Muscle of leg (tissue), 11 donors: ENCODE data around the gene TMEM186. TPM values are rescaled to one million over a fixed set of nuclear protein-coding genes. Genes with fewer than 3 reads are reported as not detected.
"Not testable (repeated sequence)": the region's sequence is repeated elsewhere in the genome, so short reads cannot be mapped to it uniquely, and the experiment has no call there.

ENCODE experiments used
- DNase-seq: peaks from one replicate; pipeline ENCODE4 v3.0.0; 2013
- H3K27ac ChIP-seq: one replicate; pipeline ENCODE4 v1.5.1; 2013; ENCODE audit warnings: mild to moderate bottlenecking, low read length, control low read depth
- H3K27me3 ChIP-seq: one replicate; pipeline ENCODE4 v1.6.1; 2013; ENCODE audit warnings: low read length; ENCODE audit not compliant: control insufficient read depth, insufficient read depth
- H3K36me3 ChIP-seq: one replicate; pipeline ENCODE4 v1.6.1; 2013; ENCODE audit warnings: low read length; ENCODE audit not compliant: control insufficient read depth, insufficient read depth
- H3K4me1 ChIP-seq: one replicate; pipeline ENCODE4 v1.6.1; 2013; ENCODE audit warnings: low read length; ENCODE audit not compliant: control insufficient read depth, insufficient read depth
- H3K4me3 ChIP-seq: one replicate; pipeline ENCODE4 v1.5.1; 2013; ENCODE audit warnings: low read length, control low read depth
- H3K9me3 ChIP-seq: replicated peaks from 2 replicates; pipeline ENCODE4 v1.6.1; 2013; ENCODE audit warnings: low read depth, low read length; ENCODE audit not compliant: control insufficient read depth
- WGBS: methylation state at CpG from one replicate; pipeline ENCODE4 v1.1.5; 2013; ENCODE audit warnings: missing lambda C conversion rate; ENCODE audit not compliant: insufficient coverage; 5-methylcytosine and 5-hydroxymethylcytosine counted together
- polyA plus RNA-seq, 8 donors: library from polyadenylated mRNA; unstranded; fragments of 120-200 nt; gene quantifications; one replicate each; pipeline versions ENCODE4 v1.2.1 to v1.2.3, GENCODE V29; 2013; ENCODE audit warnings: inconsistent platforms in 1 of 8, low replicate concordance in 1 of 8; ENCODE audit not compliant: insufficient read length in 8 of 8, insufficient read depth in 1 of 8
- total RNA-seq: library from RNA; stranded (reverse); fragments of 120-200 nt; gene quantifications from one replicate; pipeline ENCODE4 v1.2.4, GENCODE V29; 2013

TMEM186 gene
- total and polyA plus RNA-seq, 9 donors: 6.3 to 12.4 (median 10.6) TPM

- peaks cover 25% of the 10 kb centered on the region for H3K36me3 ChIP-seq
- no peak for DNase-seq
- H3K9me3 ChIP-seq: no peaks in the 10 kb centered on the region
- 81% methylated on average over 3 of the region's 10 CpGs for WGBS
- H3K27me3 ChIP-seq: no peaks in the 10 kb centered on the region
- H3K4me1 ChIP-seq: no peaks in the 10 kb centered on the region
- H3K4me3 ChIP-seq: no peak overlapping the region
- H3K27ac ChIP-seq: no peak overlapping the region
These were observed 37.4 kb downstream of the TMEM186 start for GRCh38 chr16:8760021-8760420.

- no peak for DNase-seq
- H3K27me3 ChIP-seq: no peaks in the 10 kb centered on the region
- 93% methylated on average over 5 of the region's 6 CpGs for WGBS
- no peak overlapping the region for H3K4me3 ChIP-seq
- H3K36me3 ChIP-seq: peaks cover 25% of the 10 kb centered on the region
- H3K27ac ChIP-seq: no peak overlapping the region
- no peaks in the 10 kb centered on the region for H3K4me1 ChIP-seq
- no peaks in the 10 kb centered on the region for H3K9me3 ChIP-seq
These were observed 39.4 kb downstream of the TMEM186 start for GRCh38 chr16:8758022-8758421.

DNA sequence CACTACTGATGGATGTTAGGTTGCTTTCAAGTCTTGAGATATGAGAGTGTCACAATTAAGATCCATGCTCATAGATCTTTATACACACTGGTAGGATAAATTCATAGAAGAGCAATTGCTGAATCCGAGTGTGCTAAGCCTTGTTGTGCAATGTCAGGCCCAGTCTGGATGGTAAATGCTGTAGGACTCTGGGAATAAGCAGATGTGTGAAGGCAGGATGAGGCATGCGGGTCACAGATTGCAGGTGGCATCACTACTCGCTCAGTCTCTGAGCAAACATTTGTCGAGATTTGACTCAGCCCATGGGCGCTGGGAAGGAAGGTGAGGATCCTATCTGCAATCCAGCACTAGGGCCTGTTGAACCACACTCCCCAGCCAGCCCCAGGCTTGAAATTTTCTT lies 40.7 kb downstream of the TMEM186 start:
- no peak for DNase-seq
- Histone ChIP-seq H3K9me3 (no peaks in the 10 kb centered on the region), H3K27ac (no peak overlapping the region), H3K36me3 (peaks cover 29% of the 10 kb centered on the region), H3K4me3 (no peak overlapping the region), H3K4me1 (peaks cover 2% of the 10 kb centered on the region), H3K27me3 (no peaks in the 10 kb centered on the region)
- WGBS: 92% methylated on average over 3 of the region's 5 CpGs

GRCh38 chr16:8753416-8754054 lies 43.9 kb downstream of the TMEM186 start:
- peaks cover 2% of the 10 kb centered on the region for H3K4me1 ChIP-seq
- WGBS: 70% methylated on average over 4 of the region's 9 CpGs
- peaks cover 33% of the 10 kb centered on the region for H3K36me3 ChIP-seq
- no peak overlapping the region for H3K4me3 ChIP-seq
- DNase-seq: no peak
- no peaks in the 10 kb centered on the region for H3K9me3 ChIP-seq
- no peak overlapping the region for H3K27ac ChIP-seq
- H3K27me3 ChIP-seq: no peaks in the 10 kb centered on the region

DNA sequence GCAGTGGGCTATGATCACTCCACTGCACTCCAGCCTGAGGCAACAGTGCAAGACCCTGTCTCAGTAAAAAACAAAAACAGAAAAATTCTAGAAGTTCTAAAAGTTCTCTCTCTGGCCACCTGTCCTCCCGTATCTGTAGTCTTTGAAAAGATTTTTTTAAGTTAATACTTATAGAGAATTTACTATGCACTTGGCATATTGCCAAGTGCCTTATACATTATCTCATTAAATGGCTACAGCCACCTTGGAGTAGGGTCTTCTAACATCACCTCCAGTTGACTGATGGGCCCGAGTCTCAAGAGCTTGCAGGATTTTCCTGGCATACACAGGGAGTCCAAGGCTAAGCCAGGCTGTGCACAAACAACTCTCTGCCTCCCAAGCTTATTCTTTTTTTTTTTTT lies 44.7 kb downstream of the TMEM186 start:
- Histone ChIP-seq H3K4me3 (no peak overlapping the region), H3K27me3 (no peaks in the 10 kb centered on the region), H3K36me3 (peaks cover 26% of the 10 kb centered on the region), H3K9me3 (no peaks in the 10 kb centered on the region), H3K27ac (no peak overlapping the region), H3K4me1 (peaks cover 2% of the 10 kb centered on the region)
- WGBS: 80% methylated on average over 1 of the region's 2 CpGs
- DNase-seq: no peak

DNA sequence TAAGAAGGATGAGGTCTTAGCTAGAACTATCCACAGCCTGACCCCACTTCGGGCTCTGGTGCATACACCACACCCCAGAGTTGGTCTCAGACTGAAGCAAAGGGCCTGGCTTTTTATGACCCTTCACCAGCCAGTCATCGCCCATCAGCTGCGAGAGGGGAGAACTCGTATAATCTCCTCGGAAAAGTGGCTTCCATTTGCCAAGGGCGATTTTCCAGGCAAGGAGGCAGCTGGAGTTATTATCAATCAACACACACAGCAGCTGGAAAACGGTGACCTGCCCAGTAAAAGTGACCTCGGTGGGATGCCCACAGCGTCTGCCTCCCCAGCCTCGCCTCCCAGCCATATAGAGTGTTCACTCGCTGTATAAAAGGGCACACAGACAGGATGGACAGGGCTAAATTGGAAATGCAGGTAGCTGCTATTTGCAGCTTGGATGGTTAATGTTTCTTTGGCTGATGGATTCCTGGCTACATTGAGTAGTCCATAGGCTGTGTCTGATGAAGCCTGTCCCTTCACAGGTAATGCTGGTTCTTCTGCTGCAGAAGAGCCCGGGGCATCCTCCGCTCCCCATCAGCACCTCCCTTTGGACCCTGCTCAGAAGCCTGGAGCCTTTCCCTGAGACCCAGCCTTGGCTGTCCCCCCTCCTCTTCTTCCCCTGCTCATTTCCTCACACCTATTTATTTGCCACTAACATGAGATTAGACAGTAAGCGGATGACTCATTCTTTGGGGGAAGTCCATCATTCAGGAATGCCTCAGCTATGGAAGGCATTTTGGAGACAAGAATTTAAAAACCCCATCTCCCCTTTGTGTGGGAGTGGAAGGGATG lies 45.7 kb downstream of the TMEM186 start:
- Histone ChIP-seq H3K36me3 (peaks cover 19% of the 10 kb centered on the region), H3K4me1 (peaks cover 2% of the 10 kb centered on the region), H3K27me3 (no peaks in the 10 kb centered on the region), H3K4me3 (no peak overlapping the region), H3K27ac (no peak overlapping the region), H3K9me3 (no peaks in the 10 kb centered on the region)
- WGBS: 87% methylated on average over 6 of the region's 14 CpGs
- peak; percentile 54 for DNase-seq

DNA sequence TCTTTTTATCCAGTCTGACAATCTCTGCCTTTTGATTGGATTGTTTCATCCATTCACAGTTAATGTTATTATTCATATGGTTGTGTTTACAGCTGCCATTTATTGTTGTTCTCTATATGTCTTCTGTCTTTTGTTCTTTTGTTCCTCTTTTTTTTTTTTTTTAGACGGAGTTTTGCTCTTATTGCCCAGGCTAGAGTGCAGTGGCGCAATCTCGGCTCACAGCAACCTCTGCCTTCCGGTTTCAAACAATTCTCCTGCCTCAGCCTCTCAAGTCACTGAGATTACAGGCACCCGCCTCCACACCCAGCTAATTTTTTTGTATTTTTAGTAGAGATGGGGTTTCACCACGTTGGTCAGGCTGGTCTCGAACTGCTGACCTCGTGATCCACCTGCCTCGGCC lies 48.5 kb downstream of the TMEM186 start:
- DNase-seq, H3K27ac ChIP-seq, H3K9me3 ChIP-seq, H3K4me1 ChIP-seq, H3K4me3 ChIP-seq, H3K27me3 ChIP-seq: not testable (repeated sequence)
- no CpG with 5 or more reads among the region's 9 CpGs for WGBS
- H3K36me3 ChIP-seq: peaks cover 17% of the 10 kb centered on the region

Other genes starting within 250 kb of the TMEM186 start
- not detected for gene TMEM114, start 207.1 kb downstream of the TMEM186 start, total RNA-seq
- gene TMEM114, start 207.1 kb downstream of the TMEM186 start, polyA plus RNA-seq: under 1 TPM in 1 of 8 donors, not detected in 7; 0.27 TPM
- gene METTL22, start 175.9 kb downstream of the TMEM186 start, total RNA-seq: 18.6 TPM
- gene METTL22, start 175.9 kb downstream of the TMEM186 start, polyA plus RNA-seq: 10 to 100 TPM; 12.6 to 22.8 (median 16.5) TPM
- 9.9 TPM for gene ABAT, start 123.0 kb downstream of the TMEM186 start, total RNA-seq
- 10 to 100 TPM; 15.9 to 25.8 (median 22.8) TPM for gene ABAT, start 123.0 kb downstream of the TMEM186 start, polyA plus RNA-seq
- gene PMM2, start 200 bp upstream of the TMEM186 start, total RNA-seq: 26.2 TPM
- 10 to 100 TPM; 17.5 to 23.7 (median 19.5) TPM for gene PMM2, start 200 bp upstream of the TMEM186 start, polyA plus RNA-seq
- 144 TPM for gene CARHSP1, start 71.4 kb upstream of the TMEM186 start, total RNA-seq
- 100 to 1,000 TPM; 100 to 151 (median 134) TPM for gene CARHSP1, start 71.4 kb upstream of the TMEM186 start, polyA plus RNA-seq
- not detected for gene LITAFD, start 84.7 kb upstream of the TMEM186 start, total RNA-seq
- gene LITAFD, start 84.7 kb upstream of the TMEM186 start, polyA plus RNA-seq: not detected
- 41.3 TPM for gene USP7, start 166.3 kb upstream of the TMEM186 start, total RNA-seq
- gene USP7, start 166.3 kb upstream of the TMEM186 start, polyA plus RNA-seq: 10 to 100 TPM; 56.4 to 71.1 (median 63.3) TPM